Effector memory CD8-positive, alpha-beta T cell (primary cell): ENCODE results near the gene EAF2.

ENCODE experiments used
- ATAC-seq: fragments of 150-1000 bp; cut with Tn5 transposase; replicated peaks from 2 replicates; pipeline ENCODE4 v1.10.0; 2021; ENCODE audit warnings: mild to moderate bottlenecking, moderate library complexity
- DNase-seq, 3 experiments: peaks; one replicate each; pipeline ENCODE4 v3.0.0; 2021
- H3K27ac Mint-ChIP-seq, 2 donors: one replicate each; pipeline ENCODE4 v1.8.0; 2022; ENCODE audit warnings: mild to moderate bottlenecking in 2 of 2, mixed read lengths in 2 of 2, moderate library complexity in 2 of 2
- H3K27me3 Mint-ChIP-seq, 2 donors: one replicate each; pipeline ENCODE4 v1.8.0; 2022; ENCODE audit warnings: mixed read lengths in 2 of 2
- H3K36me3 Mint-ChIP-seq: one replicate; pipeline ENCODE4 v1.8.0; 2022; ENCODE audit warnings: mild to moderate bottlenecking, moderate library complexity, mixed read lengths; ENCODE audit not compliant: insufficient read depth
- H3K4me1 Mint-ChIP-seq, 2 donors: one replicate each; pipeline ENCODE4 v1.8.0; 2022; ENCODE audit warnings: low read depth in 2 of 2, mixed read lengths in 2 of 2
- H3K4me3 Mint-ChIP-seq, 2 donors: one replicate each; pipeline ENCODE4 v1.8.0; 2022; ENCODE audit warnings: mild to moderate bottlenecking in 2 of 2, mixed read lengths in 2 of 2, moderate library complexity in 2 of 2
- H3K9me3 Mint-ChIP-seq, 2 donors: one replicate each; pipeline ENCODE4 v1.8.0; 2022; ENCODE audit warnings: mixed read lengths in 2 of 2

EAF2 gene

DNA sequence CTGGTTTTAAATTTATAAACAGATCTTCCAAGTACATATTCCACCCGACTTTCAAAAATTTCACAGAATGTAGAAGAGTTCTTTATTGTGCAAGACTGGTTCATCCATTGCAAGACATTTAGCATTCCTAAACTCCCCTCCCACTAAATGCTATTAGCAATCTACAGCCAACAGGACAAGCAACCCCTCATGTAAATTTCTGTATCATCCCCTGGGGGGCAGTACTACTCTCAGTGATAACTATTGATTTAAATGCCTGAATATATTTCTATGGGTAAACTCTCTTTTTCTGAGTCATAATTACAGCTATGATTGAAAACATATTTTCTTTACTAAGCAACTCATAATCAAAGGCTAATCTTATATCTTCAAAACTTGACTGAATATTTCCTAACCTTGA lies 48.5 kb downstream of the EAF2 start:
- Mint-ChIP-seq H3K9me3 (no peaks in the 10 kb centered on the region), H3K27ac (no peak overlapping the region), H3K27me3 (no peaks in the 10 kb centered on the region), H3K4me3 (no peak overlapping the region), H3K36me3 (no peaks in the 10 kb centered on the region), H3K4me1 (no peaks in the 10 kb centered on the region)
- DNase-seq (no peak), ATAC-seq (no peak)

DNA sequence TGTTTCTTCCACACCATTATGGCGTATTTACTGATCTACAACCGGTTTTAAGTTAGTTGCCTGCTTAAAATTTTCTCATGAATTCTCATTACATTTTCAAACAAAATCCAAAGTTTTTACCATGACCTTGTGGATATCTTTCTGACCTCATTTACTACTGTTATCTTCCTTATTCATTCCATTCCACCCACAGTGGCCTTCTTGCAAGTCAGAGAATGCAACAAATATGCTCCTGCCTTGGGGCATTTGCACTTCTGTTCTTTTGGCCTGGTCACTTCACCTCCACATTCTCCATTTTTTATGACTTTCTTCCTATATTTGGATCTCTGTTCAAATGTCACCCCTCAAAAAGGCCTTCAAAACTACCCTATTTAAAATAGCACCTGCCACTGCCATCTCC lies 50.4 kb downstream of the EAF2 start:
- Mint-ChIP-seq H3K4me3 (no peak overlapping the region), H3K36me3 (no peaks in the 10 kb centered on the region), H3K4me1 (no peaks in the 10 kb centered on the region), H3K27me3 (no peaks in the 10 kb centered on the region), H3K9me3 (no peaks in the 10 kb centered on the region), H3K27ac (no peak overlapping the region)
- no peak for DNase-seq
- no peak for ATAC-seq

DNA sequence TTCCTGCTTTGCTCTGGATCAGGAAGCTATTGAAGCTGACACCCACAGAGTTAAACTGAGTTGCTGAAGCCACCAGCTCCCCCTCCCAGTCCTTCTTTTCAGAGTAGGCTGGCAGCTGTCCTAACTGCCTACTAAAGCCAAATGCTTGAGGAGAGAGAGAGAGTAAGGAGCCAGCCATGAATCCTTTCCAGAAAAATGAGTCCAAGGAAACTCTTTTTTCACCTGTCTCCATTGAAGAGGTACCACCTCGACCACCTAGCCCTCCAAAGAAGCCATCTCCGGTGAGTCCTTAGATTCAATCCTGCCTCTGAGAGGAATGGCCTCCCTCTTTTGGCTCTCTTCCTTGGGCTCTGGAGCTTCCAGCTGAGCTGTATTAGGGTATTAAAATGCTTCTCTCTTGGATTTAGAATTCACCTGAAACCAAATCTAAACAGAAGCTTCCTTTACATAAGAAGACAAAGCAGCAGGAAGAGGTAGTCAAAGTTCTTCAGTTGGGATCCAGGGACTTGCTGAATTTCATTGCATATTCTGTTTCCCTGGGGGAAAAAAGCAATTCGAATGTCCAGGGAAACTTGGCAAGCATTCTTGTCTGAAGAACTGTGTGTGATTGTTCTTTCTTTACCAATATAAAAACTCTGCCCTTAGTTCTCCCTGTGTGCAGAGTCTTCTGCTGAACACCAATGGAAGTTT lies 59.4 kb downstream of the EAF2 start, which contains the start of gene SLC15A2:
Gene SLC15A2, plus strand, starts transcription at position 101 of the 690 bp plus-strand sequence. Its CDS starts 76 bp downstream, at position 177.
- peak within 1 kb of the TSS in 1 of 2 donors; percentile 75 for H3K27ac Mint-ChIP-seq
- H3K4me1 Mint-ChIP-seq, result no peaks in the 10 kb centered on the region
- ATAC-seq, result no peak
- no peaks in the 10 kb centered on the region for H3K36me3 Mint-ChIP-seq
- H3K27me3 Mint-ChIP-seq, result no peaks in the 10 kb centered on the region
- no peak within 1 kb of the TSS for H3K4me3 Mint-ChIP-seq
- no peaks in the 10 kb centered on the region for H3K9me3 Mint-ChIP-seq
- DNase-seq, result no peak

DNA sequence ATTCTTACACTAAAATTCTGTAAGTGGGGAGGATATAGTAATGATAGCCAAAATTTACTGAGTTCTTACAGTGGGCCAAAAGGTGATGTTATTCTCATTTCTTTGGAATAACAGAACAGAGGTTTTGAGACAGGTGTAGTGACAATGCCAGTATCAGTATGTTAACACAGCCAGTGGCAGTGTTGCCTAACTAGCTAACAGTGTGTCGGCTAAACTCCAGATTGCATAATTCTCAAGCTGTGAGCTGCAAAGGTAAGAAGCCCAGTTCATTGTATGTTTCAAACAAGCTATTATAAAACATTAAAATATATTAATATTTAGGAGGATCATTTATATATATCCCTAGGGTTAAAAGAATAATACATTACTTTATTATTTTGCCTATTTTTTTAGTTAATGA lies 60.1 kb downstream of the EAF2 start:
- no peaks in the 10 kb centered on the region for H3K9me3 Mint-ChIP-seq
- ATAC-seq (no peak), DNase-seq (no peak)
- no peak overlapping the region for H3K4me3 Mint-ChIP-seq
- H3K27me3 Mint-ChIP-seq, result no peaks in the 10 kb centered on the region
- no peak overlapping the region for H3K27ac Mint-ChIP-seq
- no peaks in the 10 kb centered on the region for H3K36me3 Mint-ChIP-seq
- no peaks in the 10 kb centered on the region for H3K4me1 Mint-ChIP-seq

DNA sequence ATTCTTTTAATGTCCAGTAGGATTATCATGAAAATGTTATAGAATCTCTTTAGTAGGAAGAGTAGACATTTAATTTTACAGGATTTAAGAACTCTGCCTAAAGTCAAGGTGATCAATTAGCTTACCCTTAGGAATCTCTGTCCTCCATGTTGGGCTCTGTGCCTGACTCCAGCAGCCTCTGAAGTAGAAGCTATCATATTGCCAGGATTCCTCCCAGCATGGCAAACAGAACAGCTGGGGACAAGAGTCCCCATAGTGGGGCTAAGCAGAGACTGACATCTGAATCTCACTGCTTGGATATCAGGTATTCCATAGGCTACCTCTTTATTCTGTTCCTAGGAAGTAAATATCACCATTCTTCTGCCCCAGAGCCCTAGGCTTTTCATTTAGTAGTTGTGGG lies 60.7 kb downstream of the EAF2 start:
- ATAC-seq (no peak), DNase-seq (no peak)
- Mint-ChIP-seq H3K4me1 (no peaks in the 10 kb centered on the region), H3K4me3 (no peak overlapping the region), H3K27me3 (no peaks in the 10 kb centered on the region), H3K36me3 (no peaks in the 10 kb centered on the region), H3K27ac (no peak overlapping the region), H3K9me3 (no peaks in the 10 kb centered on the region)

DNA sequence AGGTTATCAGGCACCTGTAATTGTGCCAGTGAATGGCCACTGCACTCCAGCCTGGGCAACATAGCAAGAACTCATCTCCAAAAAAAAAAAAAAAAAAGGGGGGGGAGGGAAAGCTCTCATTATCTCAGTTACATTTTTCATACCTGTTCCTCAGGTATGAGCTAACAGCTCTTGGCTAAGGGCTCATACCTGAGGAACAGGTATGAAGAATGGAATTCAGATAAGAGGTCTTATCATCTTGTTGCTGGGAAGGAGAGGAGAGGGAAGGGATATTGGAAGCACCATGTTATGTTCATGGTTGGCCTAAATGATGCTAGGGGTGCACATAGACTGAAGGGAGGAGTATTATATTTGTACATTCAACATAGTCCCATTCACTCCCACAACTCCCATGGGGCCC lies 61.8 kb downstream of the EAF2 start:
- Mint-ChIP-seq H3K27ac (no peak overlapping the region), H3K9me3 (no peaks in the 10 kb centered on the region), H3K4me3 (no peak overlapping the region), H3K27me3 (no peaks in the 10 kb centered on the region), H3K36me3 (no peaks in the 10 kb centered on the region), H3K4me1 (no peaks in the 10 kb centered on the region)
- DNase-seq (no peak), ATAC-seq (no peak)

DNA sequence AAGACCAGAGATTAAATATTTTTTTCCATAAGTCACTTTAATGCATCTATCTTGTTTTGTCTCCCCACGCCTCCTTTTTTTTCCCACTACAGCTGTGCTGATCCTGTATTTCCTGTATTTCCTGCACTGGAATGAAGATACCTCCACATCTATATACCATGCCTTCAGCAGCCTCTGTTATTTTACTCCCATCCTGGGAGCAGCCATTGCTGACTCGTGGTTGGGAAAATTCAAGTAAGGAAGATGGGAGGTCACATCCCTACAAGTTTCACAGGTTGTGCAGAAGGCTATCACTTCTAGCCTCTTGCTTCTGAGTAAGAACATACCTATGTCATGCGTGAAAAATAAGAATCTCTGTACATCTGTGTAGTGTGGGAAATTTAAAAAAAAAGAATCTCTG lies 62.3 kb downstream of the EAF2 start:
- no peaks in the 10 kb centered on the region for H3K36me3 Mint-ChIP-seq
- H3K4me1 Mint-ChIP-seq, result no peaks in the 10 kb centered on the region
- no peak overlapping the region for H3K27ac Mint-ChIP-seq
- no peak overlapping the region for H3K4me3 Mint-ChIP-seq
- no peaks in the 10 kb centered on the region for H3K9me3 Mint-ChIP-seq
- DNase-seq, result no peak
- ATAC-seq, result no peak
- no peaks in the 10 kb centered on the region for H3K27me3 Mint-ChIP-seq

DNA sequence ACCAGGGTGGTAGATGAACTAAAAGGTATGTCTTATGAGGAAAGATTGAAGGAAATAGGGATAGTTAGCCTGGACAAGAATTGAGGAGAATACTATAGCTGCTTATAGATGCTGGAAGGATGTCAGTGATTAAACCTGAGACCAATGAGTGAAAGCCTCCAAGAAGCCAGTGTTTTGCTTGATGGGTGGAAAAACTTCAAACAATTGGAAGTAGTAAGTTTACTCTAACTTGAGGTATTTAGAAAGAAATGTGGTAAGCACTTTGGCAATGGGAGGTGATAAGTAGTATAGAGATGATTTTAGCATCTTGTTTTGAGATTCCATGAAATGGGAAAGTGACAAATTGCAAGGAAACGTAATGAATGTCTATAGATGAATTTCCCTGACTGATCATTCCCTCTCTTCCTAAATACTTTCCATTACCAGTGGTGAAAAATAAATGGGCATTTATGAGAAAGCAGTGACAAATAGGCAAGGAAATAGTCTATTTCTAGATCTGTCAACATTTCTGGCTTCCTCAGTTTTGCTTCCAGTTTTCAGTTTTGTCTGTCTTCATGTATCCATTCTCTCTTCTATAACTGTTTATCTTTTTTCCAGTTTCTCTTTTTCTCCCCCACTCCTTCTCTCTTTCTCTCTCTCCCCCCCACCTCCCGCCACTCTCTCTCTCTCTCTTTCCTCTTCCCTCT lies 78.4 kb downstream of the EAF2 start:
- Mint-ChIP-seq H3K27ac (no peak overlapping the region), H3K27me3 (no peaks in the 10 kb centered on the region)
- no peak for ATAC-seq

DNA sequence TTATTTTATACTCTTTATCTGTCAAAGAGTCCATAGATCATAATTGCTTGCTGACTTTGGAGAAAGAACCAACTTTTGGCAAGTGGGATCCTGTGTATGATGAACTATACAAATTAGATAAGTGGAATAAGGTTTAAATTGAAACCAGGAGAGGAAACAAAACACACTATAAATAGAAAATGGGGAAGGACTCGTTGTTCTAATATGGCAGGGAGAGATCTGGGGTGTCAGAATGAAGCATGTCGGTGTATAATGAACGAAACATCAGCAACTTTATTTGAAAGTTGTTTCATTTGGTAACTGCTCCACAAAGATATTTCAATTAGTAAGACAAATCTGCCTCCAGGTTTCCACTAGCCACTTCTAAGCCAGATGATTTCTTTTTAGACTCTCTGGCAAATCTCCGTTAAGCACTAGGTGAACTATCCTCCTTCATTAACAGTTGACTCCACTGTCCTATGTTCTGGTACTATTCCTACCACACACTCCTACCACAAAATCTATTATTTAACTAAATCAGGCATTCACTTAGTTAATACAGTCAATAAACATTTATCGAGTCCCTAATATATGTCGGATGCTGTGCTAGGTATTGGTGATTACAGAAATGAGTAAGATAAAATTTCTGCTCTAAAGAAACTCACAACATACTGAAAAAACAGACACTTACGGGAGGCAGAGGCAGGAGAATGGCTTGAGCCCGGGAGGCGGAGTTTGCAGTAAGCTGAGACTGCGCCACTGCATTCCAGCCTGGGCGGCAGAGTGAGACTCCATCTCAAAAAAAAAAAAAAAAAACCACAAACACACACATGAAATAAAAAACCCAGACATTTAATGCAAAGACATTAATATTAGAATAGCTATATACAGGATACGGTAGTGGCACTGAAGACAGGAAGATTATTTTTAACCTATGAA lies 79.3 kb downstream of the EAF2 start:
- H3K27me3 Mint-ChIP-seq, result no peaks in the 10 kb centered on the region
- no peaks in the 10 kb centered on the region for H3K4me1 Mint-ChIP-seq
- H3K27ac Mint-ChIP-seq, result no peak overlapping the region
- no peaks in the 10 kb centered on the region for H3K36me3 Mint-ChIP-seq
- no peak overlapping the region for H3K4me3 Mint-ChIP-seq
- ATAC-seq (no peak), DNase-seq (no peak)
- no peaks in the 10 kb centered on the region for H3K9me3 Mint-ChIP-seq

More for the DNA sequence above, 78.4 kb downstream of the EAF2 start:
- no peak for DNase-seq
- Mint-ChIP-seq H3K36me3 (peaks cover 3% of the 10 kb centered on the region), H3K4me1 (no peaks in the 10 kb centered on the region), H3K4me3 (no peak overlapping the region), H3K9me3 (no peaks in the 10 kb centered on the region)

DNA sequence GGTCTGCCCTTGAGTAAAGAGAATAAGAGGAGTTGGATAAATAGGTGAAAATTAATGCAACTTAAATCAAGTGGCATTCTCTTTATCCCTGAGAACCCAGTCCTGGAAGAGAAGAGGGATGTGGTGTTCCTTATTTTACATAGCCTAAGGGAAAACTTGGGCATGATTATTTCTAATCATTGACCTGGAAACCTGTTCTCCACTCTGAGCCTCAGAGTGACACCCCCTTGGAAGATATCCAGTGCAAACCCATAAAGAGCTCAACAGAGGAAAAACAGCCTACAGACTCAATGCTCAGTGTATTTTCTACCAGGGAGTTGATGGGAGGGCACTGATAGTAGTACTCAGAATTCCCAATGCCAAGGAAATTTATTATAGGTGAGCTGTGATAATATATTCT lies 81.2 kb downstream of the EAF2 start:
- DNase-seq, result no peak
- Mint-ChIP-seq H3K9me3 (no peaks in the 10 kb centered on the region), H3K27me3 (no peaks in the 10 kb centered on the region), H3K4me1 (no peaks in the 10 kb centered on the region), H3K36me3 (no peaks in the 10 kb centered on the region), H3K4me3 (no peak overlapping the region), H3K27ac (no peak overlapping the region)
- no peak for ATAC-seq

DNA sequence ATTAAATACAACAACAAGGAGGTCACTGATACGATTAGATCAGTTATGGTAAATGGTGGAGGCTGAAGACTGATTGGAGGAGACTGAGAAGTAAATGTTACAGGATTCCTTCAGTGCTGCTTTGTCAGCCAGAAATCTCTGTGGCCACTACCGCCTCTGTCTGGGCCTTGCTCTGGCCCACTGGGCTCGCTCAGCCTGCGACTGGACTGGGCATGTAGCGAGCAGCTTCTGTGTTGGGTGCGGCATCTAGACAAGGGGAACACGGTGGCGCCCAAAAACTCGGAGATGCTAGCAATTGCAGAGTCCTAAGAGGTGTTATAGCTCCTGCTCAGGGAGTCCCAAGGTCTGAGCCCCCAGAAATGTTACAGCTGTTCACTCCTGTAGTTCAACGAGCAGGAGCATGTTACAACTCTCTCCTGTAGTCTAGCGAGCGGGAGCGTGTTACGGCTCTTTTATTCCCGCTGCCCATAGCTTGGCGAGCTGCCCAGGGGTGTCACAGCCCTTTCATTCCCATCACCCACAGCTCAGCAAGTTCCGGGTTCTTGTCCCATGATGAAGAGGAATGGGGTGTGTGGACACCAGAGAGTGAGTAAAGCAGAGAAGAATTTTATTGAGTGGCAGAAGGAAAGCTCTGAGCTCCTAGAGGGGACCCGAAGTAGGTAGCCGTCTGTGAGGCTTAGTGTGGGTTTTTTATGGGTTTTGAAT lies 83.9 kb downstream of the EAF2 start:
- no peak overlapping the region for H3K4me3 Mint-ChIP-seq
- H3K9me3 Mint-ChIP-seq, result no peaks in the 10 kb centered on the region
- H3K36me3 Mint-ChIP-seq, result no peaks in the 10 kb centered on the region
- DNase-seq (no peak), ATAC-seq (no peak)
- no peaks in the 10 kb centered on the region for H3K4me1 Mint-ChIP-seq
- H3K27me3 Mint-ChIP-seq, result no peaks in the 10 kb centered on the region
- no peak overlapping the region for H3K27ac Mint-ChIP-seq

DNA sequence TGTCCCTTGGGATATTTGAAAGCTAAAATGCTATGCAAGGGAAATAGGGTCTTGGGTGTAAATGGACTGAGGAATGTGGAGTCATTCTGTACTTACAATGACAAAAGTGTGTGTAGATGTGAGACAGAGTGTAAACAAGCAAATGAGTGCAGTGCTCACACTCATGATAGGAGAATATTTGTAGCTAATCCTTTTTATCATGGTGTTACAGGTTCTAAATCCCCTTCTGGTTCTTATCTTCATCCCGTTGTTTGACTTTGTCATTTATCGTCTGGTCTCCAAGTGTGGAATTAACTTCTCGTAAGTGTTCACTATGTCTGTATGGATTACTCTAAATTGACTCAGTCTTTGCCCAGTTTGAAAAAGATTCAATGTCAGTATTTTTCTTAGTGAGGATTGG lies 89.7 kb downstream of the EAF2 start:
- Mint-ChIP-seq H3K27me3 (no peaks in the 10 kb centered on the region), H3K27ac (no peak overlapping the region), H3K36me3 (no peaks in the 10 kb centered on the region), H3K4me3 (no peak overlapping the region), H3K4me1 (no peaks in the 10 kb centered on the region), H3K9me3 (no peaks in the 10 kb centered on the region)
- ATAC-seq (no peak), DNase-seq (no peak)

DNA sequence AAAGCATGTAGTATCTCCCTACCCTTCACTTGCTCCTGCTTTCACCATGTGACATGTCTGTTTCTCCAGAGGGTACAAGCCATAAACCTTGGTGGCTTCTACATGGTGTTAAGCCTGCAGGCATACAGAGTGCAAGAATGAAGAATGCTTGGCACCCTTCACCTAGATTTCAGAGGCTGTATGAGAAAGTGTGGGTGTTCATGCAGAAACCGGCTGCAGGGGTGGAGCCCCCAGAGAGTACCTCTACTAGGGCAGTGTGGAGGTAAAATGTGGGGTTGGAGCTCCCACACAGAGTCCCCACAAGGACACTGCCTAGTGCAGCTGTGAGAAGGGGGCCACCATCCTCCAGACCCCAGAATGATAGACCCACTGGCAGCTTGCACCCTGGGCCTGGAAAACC lies 91.4 kb downstream of the EAF2 start:
- no peaks in the 10 kb centered on the region for H3K4me1 Mint-ChIP-seq
- no peak overlapping the region for H3K27ac Mint-ChIP-seq
- H3K36me3 Mint-ChIP-seq, result no peaks in the 10 kb centered on the region
- ATAC-seq (no peak), DNase-seq (no peak)
- no peak overlapping the region for H3K4me3 Mint-ChIP-seq
- H3K9me3 Mint-ChIP-seq, result no peaks in the 10 kb centered on the region
- H3K27me3 Mint-ChIP-seq, result no peaks in the 10 kb centered on the region
